HG03039 (cell line): ENCODE results near the gene DCAF6.
"Not testable (repeated sequence)": the region's sequence is repeated elsewhere in the genome, so short reads cannot be mapped to it uniquely, and the experiment has no call there.

Experiments
- ATAC-seq: cut with Tn5 transposase; IDR thresholded peaks from one replicate; pipeline ENCODE4 v1.9.1; 2021; ENCODE audit warnings: mild to moderate bottlenecking, moderate library complexity; ENCODE audit not compliant: unreplicated experiment

Gene DCAF6, protein sequence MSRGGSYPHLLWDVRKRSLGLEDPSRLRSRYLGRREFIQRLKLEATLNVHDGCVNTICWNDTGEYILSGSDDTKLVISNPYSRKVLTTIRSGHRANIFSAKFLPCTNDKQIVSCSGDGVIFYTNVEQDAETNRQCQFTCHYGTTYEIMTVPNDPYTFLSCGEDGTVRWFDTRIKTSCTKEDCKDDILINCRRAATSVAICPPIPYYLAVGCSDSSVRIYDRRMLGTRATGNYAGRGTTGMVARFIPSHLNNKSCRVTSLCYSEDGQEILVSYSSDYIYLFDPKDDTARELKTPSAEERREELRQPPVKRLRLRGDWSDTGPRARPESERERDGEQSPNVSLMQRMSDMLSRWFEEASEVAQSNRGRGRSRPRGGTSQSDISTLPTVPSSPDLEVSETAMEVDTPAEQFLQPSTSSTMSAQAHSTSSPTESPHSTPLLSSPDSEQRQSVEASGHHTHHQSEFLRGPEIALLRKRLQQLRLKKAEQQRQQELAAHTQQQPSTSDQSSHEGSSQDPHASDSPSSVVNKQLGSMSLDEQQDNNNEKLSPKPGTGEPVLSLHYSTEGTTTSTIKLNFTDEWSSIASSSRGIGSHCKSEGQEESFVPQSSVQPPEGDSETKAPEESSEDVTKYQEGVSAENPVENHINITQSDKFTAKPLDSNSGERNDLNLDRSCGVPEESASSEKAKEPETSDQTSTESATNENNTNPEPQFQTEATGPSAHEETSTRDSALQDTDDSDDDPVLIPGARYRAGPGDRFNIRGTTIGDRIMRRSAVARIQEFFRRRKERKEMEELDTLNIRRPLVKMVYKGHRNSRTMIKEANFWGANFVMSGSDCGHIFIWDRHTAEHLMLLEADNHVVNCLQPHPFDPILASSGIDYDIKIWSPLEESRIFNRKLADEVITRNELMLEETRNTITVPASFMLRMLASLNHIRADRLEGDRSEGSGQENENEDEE

DNA sequence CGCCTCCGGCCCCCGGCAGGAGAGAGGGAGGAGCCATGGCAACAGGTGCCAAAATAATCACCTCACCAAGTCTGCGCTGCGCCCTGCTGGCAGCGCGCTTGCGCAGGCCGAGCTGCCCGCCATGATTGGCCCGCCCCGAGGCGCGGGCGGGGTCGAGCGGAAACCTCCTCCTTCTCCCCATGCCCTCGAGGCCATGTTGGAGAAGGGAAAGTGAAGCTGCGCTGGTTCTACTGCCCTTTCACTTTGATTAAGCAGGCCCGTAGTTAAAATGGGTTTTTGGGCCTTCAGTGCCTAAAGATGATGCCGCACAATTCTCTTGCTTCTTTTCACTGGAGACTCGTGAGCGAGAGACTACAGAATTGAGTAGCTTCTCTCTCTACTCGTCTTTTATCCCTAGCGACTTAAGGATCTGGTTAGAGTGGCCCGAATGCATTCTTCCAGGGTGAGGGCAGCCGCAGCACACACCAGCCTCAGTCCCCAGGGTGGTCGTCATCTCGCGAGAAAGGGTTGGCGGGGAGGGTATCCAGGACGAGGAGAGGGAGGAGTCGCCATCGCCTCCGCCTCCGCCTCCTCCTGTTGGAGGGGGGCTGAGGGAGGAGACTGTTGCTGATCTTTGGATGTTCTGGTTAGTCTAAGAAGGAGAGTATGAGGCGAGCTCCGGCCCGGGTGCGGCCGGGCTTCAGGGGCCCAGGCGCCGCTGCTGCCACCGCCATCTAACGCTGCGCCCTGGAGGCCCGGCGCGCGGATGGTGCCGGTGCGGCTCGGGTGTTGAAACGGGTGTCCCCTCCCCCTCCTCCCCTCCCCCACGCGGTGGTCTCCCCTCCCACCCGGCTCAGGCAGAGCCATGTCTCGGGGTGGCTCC lies at the start of gene DCAF6:
DCAF6 (plus strand) TSS at position 616 of the 862 bp plus-strand sequence; CDS start at position 845, 229 bp downstream.
- peak; percentile 71 for ATAC-seq

DNA sequence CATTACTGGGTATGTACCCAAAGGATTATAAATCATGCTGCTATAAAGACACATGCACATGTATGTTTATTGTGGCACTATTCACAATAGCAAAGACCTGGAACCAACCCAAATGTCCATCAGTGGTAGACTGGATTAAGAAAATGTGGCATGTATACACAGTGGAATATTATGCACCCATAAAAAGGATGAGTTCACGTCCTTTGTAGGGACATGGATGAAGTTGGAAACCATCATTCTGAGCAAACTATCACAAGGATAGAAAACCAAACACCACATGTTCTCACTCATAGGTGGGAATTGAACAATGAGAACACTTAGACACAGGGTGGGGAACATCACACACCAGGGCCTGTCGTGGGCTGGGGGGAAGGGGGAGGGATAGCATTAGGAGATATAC lies 49.3 kb upstream of the DCAF6 start:
- ATAC-seq: not testable (repeated sequence)

DNA sequence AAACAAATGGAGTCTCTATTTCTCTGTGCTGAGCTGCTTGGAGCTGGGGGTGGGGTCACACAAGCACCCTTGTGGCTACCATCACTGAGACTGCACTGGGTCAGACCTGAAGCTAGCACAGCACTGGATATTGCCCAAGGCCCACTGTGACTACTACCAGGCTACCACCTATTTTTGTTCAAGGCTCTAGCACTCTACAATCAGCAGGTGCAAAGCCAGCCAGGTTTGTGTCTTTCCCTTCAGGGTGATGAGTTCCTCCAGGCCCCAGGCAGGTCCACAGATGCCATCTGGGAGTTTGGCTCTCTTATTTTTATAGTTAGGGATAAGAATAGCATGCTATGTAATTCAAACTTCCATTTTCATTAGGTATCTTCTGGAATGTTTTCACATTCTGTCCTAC lies 46.1 kb upstream of the DCAF6 start:
- no peak for ATAC-seq

DNA sequence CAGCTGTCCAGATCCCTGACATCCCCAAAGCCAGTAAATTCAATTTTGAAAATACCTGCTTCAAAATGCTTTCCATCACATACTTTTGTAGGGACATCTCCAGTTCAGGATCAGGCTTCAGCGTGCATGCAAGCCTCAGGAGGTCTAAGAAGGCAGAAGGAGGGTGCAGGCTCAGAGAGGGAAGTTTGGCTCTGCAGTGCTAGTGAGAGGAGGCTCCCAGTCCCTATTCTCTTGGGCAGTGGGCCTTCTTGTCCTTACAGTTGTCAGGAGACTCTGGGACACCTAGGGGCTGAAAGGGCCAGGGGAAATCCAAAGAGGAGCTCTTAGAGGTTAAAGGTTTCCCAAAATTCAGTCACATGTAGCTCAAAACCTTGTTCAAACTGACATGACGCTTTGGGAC lies 42.7 kb upstream of the DCAF6 start:
- no peak for ATAC-seq

DNA sequence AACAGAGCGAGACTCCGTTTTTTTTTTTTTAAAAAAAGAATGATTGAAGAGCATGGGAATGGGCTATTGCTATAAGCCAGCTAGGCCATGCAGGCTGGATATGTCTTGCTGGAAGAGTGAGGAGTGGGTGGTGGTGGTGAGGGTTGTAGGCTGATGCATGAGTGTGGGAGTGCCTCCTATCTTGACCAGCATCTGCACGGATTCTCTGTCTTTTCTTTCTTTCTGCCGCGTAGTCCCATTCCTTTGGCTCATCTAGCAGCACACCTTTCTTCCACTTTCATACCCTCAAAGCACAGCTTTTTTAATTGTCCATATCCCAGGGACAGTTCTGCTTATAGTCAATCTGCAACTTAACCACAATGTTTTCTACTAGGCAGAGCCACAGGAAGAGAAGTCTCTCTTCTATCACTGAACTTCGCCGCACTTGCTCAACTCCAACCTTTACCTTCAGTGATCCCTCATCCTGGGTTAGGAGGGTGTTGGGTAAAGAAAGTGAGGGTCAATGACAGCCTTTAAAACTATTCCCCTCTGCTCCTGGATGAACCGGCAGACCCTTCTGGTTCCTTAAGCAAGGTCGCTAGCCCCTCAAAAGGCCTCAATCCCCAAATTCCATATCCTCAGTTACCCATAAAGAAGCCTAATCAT lies 37.8 kb upstream of the DCAF6 start:
- ATAC-seq: no peak

DNA sequence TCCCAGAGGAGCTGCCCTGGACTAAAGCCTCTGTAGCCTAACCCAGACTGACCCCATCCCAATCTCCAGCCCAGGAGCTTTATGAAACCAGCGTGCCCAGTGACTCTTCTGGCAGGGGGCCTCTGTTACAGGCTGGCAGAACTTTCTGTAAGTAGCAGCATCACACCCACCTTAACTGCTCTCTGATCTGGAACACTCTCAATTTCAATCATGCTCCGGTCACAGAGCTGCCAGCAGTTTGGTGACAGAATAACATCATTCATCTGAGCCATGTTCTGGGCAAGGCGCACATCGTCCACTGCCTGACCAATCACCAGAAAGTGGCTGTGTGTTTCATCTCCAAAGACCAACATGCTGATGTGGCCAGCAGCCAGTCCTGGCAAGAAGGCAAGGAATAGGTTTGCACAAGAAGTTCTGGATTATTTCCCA lies 37.2 kb upstream of the DCAF6 start:
- ATAC-seq: no peak

DNA sequence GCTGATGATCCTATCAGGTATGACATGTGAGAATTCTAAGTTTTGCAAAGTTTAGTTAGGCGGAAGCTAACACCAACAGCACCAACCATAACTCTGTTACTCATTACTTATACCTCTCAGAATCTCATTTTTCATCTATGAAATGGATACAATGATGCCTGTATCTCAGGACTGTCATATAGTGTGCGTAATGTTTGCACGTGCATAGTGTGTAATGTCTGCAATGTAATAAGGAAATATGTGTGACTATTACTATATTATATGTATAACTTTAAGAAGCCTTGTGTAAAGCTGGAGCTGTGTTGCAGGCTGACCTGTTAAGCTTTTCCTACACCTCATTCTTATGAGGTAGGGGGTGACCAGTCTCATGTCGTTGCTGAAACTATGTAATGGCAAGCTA lies 35.6 kb upstream of the DCAF6 start:
- ATAC-seq: no peak

DNA sequence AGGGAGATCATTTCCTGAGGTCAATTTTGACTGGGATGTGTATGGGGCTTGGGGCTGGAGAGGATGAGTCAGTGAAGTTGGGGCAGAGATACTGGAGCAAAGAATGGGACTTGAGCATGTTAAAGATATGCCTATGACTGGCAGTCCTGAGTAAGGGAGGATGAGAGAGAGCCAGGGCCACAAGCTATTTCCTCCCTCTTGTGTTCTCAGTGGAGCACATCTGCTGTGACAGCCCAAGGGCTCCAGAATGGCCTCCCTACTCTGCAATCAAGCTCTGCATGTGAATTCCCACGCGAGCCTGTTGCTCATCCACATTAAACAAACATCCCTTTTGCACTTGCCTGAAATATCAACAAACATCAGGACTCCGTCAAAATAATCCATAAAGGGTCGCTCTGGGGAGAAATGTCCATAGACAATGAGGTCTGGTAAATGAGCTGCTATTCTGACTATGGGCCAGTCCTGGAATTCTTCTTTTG lies 31.8 kb upstream of the DCAF6 start:
- ATAC-seq: no peak

DNA sequence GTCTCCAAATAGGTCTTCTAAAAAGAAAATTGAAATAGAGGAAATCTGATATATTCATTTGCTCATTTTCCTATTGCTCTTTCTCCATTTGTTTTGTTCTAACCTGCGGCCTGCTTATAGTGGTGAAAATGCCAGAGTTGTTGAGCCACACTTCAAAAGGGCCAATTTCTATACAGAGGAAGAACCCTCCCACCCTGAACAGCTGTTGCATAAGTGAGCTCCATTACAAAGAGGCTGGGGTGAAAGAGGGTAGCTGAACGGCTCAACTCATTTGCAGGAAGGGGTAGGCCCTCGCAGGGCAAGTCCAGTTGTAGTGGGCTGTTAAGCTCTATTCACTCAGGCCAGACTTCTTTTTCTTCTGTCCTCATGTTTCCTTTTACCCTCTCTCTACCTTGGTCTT lies 31.3 kb upstream of the DCAF6 start:
- ATAC-seq: no peak

DNA sequence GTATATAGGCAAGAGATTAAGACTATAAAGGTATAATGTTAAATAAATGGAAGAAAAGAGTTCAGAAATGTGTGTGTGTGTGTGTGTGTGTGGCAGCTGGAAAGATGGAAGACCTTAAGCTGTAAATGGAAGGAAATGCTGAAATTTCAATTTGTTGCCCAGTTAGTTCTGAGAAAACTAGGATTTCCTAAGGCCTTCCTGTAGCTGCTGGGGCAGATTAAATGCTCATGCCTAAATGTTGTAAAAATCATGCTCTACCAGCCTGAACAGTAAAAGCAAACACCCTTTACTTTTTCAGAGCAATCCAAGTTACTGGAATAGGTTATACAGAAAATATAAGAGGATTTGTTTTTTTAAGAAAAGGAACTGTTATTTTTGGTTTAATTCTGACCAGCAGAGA lies 30.8 kb upstream of the DCAF6 start:
- no peak for ATAC-seq

DNA sequence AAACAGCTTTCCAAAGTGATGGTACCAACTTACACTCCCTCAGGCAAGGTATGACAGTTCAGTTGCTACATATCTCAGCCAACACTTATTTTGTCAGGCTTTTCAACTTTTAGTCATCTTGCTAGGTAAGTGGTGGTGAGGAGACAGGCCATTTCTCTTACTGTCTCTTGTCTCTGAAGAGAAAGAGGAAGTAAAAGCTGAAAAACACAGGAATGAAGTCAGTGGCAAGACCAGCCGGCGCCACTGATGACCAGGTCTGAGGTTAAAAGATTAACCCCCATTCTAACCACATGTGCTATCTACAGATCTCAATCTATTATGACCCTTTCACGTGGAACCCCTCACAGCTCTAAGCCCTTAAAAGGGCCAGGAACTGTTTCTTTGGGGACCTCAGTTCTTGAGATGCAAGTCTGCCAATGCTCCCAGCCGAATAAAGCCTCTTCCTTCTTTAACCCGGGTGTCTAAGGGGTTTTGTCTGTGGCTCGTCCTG lies 26.7 kb upstream of the DCAF6 start:
- no peak for ATAC-seq

DNA sequence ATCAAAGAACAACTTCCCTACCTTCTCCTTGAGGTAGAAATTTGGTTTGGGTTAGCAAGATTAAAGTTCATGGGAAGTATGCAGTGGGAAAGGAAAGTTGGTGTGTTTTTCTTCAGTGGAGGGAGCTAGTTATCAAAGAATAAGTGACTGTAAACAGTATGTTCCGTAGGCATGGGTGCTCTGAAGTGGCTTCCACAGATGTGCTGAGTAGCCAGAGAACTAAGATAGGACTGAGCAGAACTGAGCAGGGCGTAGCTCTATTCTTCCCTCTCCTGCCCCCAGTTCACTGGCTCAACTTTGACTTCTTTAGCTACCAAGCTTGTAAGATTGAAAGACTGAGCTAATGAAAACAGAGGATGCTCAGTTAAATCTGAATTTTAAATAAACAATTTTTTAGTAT lies 26.0 kb upstream of the DCAF6 start:
- ATAC-seq: no peak

DNA sequence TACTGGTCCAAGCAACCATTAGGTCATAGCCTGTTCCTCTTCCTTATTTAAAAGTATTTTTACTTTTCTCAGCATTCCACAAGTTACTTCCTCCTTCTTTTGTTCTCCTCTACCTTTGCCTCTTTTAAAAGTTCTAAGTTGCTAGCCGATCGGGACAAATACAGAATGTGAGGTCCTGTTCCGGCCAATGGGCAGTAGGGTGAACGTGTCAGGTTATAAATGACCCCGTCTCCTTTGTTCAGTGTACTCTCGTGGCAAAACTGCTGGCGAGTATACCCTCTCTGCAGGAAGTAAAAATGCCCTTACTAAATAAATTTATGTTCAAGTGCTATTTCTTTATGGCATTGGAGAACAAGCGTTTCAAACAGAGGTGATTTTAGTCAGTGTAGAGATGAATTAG lies 25.1 kb upstream of the DCAF6 start:
- ATAC-seq: no peak

DNA sequence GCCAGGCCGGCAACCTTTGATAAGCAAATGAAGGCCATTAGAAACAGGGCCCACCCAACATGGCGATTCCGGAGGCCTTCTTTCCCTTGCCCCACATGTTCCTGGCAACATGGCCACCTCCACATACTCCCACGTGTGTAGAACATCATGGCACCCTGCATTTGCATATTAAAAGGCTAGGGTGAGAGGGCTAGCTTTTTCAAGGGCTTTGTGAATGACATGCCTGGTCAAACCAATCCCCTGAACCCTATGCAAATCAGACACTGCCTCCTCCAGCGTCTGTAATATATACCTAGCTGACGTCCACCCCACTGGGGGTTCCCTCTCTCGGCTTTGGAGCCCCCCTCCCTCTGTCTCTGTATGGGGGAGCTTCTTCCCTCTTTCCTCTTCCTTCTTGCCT lies 24.2 kb upstream of the DCAF6 start:
- ATAC-seq: no peak

DNA sequence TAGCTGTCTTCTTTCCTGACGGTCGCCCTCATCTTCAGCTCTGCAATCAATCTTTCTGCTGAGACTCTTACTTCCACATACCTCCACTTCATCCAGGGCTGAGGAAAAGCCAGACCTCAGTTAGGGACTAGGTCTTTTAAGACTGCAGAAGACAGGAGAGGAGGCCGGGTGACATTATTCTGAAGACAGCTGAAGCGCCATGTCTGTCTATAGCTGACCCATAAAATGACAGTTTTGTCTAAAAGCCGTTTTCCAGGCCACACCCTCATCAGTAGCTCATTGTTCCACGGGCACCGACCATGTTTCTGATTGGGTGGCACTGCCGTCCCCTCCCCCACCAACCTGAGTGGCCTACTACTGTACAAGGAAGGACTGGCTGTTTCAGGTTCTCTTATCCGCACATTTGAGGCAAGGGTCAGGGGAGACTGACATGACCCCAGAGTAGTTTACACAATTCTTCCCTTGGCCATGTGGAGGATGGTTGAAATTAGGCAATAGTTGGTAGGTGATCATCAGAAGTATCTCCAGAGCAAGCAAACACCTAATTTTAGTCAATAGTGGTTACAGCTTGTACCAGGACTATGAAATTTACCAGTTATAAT lies 22.5 kb upstream of the DCAF6 start, which contains the start of gene ADCY10:
ADCY10 (minus strand) TSS at position 240 of the 602 bp plus-strand sequence. CDS start 8,994 bp downstream, outside the sequence.
- ATAC-seq: no peak

DNA sequence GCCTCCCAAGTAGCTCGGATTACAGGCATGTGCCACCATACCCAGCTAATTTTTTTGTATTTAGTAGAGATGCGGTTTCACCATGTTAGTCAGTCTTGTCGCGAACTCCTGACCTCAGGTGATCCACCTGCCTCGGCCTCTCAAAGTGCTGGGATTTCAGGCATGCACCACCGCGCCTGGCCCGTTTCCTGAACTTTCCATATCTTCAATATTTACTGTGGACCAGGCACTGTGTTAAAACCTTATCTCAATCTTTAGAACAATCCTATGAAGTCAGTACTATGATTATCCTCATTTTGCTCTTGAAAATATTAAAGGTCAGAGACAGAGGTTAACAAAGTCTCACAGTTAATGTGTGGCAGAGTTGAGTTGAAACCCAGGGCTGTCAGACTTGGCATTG lies 20.9 kb upstream of the DCAF6 start:
- ATAC-seq: no peak

DNA sequence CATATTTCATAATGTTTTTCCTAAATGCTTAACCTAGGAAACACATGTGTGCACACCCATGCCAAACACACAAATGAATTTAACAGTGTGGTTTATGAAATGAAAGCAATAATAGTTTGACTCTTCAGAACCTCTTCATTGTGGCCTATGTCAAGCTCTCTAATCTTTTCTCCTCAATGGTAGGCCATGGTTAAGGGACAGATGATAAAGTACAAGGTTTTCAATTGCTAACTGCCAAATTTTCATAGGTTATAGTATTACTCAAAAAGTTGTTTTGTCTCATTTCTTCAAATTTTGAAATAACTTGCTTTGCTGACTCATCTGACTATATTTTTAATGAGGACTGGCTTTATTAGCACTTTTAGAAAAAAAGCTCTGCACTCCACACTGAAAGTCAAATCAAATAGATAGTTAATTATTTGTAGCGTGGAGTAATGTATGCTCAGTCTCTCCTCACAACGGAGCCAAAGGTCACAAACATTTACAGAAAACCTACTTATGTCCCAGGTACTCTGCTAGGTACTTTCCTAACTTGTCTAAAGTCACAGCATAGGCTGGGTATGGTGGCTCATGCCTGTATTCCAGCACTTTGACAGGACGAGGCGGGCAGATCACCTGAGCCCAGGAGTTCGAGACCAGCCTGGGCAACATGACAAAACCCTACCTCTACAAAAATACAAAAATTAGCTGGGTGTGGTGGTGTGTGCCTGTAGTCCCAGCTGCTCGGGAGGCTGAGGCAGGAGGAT lies 19.5 kb upstream of the DCAF6 start:
- no peak for ATAC-seq

DNA sequence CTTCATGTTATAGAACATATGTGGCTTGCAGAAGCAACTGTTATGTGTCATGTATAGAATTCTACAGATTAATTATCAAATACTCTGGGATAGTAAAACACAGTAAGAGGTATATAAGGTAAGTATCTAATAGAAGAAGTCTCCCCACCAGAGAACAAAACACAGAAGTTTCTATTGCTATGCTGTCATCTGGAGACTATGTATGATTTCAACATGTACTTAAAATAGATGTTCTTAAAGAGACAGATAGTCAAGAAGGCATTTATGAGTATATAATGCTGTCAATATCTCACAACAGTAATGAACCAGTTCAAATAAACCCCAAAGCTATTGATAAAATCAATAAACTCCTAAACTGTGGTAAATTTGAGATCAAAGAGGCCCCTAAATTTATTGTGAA lies 14.5 kb upstream of the DCAF6 start:
- no peak for ATAC-seq

DNA sequence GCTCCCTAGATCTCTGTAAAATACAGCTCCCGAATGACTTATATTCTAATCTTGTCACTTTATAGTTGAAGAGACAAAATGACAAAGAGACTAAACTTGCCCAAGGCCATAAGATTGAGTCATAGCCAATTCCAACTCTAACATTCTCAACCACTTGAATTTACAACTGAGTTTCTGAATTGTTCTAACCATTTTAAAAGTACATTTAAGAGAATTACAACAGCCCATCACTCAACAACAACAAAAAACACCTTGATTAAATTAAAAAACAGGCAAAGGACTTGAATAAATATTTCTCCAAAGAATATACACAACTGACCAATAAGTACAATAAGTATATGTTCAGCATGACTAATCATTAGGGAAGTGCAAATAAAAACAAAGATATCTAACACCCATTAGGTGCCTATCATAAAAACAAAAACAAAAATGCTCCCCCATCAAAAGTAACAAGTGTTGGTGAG lies 13.8 kb upstream of the DCAF6 start:
- ATAC-seq: no peak
